ENCODE data around the gene WDR33.

- TF ChIP-seq CTCF (IDR thresholded peaks at IDR 0.05; ENCODE audit: borderline replicate concordance, extremely low read depth, low read length, poor library complexity, severe bottlenecking) (no peak), EZH2 (IDR thresholded peaks at IDR 0.05; ENCODE audit: borderline replicate concordance, low read depth, low read length, severe bottlenecking) (no peak)
Measured at GRCh38 chr2:127843677-127844076, 32.7 kb upstream of the WDR33 start.

Measured in DND-41 (cell line).